ENCODE measurements around the gene GAS7. TPM values are rescaled to one million over a fixed set of nuclear protein-coding genes. Genes with fewer than 3 reads are reported as not detected.

The GAS7 gene
- total RNA-seq, 1 donor from 2014 or later = 72.1 TPM

- intact Hi-C loops (cut with DNase I) = loop anchor here (10.0 kb wide), 1 partner anchor 86 kb away; the partner anchor contains the start of gene DHRS7C
- ATAC-seq (ENCODE audit: poor library complexity) = peak; percentile 34
- no peak for DNase-seq
Observed at GRCh38 chr17:9880582-9880999, 317.8 kb downstream of the GAS7 start.

DNA sequence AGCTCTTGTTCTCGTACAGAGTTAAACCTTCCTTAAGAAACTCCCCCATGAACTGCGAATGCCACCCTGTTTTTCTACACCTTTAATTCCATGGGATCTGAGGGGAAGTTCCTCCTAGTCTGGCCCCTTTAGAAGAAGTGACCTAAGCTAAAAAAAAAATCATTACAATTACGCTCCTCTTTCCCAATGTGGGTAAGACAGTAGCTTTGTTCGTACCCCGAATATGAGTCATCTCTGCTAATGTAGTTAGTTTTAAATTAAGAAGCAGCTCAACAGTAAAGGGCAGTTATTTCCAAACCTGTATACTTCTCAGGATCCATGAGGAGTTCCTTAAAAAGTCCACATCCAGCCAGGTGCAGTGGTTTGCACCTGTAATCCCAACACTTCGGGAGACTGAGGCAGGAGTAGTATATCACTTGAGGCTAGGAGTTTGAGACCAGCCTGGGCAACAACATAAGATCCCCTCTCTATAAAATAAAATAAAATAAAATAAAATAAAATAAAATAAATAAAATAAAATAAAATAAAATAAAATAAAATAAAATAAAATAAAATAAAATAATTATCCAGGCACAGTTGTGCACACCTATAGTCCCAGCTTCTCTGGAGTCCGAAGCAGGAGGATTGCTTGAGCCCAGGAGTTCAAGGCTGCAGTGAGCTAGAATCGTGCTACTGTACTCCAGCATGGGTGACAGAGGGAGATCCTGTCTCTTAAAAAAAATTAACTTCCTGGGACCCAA is 319.4 kb downstream of the GAS7 start:
- intact Hi-C loops (cut with DNase I) = no loop called here

GRCh38 chr17:9878356-9878755 is 320.1 kb downstream of the GAS7 start:
- DNase-seq = no peak
- intact Hi-C loops (cut with DNase I) = no loop called here

More for the DNA sequence above, 319.4 kb downstream of the GAS7 start:
- DNase-seq (no peak), ATAC-seq (ENCODE audit: poor library complexity) (no peak)

DNA sequence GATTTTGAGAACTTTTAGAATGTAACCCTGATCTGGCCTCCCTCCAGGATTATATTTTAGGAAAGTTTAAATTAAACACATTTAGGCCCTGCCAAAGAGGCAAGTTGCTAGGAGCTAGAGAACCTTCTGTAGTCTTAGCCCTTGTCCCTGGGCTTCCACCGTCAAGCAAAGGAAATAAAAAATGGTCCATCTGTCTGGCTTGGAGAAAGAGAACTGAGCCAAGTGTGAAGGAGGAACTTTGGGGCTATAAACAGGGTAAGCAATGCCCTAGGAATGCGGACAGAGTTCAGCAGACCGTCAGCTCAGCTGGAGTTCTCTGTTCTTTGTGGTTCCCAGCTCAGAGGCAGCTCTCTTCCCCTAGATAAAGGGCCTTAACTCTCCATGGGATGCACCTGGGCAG is 323.0 kb downstream of the GAS7 start:
- ATAC-seq (ENCODE audit: poor library complexity) (peak; percentile 46), DNase-seq (no peak)
- intact Hi-C loops (cut with DNase I) = no loop called here

More at GRCh38 chr17:9878356-9878755, 320.1 kb downstream of the GAS7 start:
- ATAC-seq (ENCODE audit: poor library complexity) = no peak

DNA sequence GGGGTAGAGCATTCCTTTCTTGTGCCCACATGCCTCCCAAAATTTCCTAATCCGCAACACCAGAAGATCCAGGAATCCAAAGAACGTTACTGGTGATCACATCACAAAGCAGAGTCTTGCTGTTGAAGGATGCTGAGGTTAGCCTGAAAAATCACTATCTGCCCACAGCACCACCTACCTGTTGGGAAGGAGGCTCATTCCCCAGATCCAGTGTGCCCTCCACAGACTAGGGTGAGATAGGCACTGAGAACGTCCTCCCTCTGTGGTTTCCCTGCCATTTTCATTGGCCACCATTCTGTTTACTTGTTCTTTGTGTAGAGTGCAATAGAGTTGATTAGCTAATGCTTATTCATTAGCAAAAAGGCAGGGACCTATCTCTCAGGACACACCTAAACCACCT is 323.7 kb downstream of the GAS7 start:
- DNase-seq = no peak
- intact Hi-C loops (cut with DNase I) = no loop called here
- ATAC-seq (ENCODE audit: poor library complexity) = no peak

- DNase-seq = no peak
- intact Hi-C loops (cut with DNase I) = no loop called here
- ATAC-seq (ENCODE audit: poor library complexity) = no peak
Observed at GRCh38 chr17:9872852-9873251, 325.6 kb downstream of the GAS7 start.

DNA sequence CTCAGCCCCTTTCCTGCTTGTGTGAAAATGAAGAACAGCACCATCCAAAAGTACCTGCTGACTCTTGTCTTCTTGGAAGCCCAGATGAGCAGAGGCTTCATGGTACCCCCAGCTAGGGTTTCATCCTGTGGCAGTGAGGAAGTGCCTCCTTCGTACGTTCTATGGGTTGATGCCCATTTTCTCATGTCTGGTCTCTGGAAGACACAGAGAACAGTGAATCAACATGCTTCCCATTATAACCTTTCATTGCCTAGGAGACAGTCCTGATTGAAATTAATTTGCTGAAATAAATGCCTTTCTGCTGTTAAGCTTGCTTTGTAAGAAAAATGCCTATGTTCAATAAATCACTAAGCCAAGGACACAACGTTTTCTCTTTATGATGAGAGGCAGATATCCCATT is 329.9 kb downstream of the GAS7 start:
- ATAC-seq (ENCODE audit: poor library complexity) (no peak), DNase-seq (no peak)
- intact Hi-C loops (cut with DNase I) = no loop called here

DNA sequence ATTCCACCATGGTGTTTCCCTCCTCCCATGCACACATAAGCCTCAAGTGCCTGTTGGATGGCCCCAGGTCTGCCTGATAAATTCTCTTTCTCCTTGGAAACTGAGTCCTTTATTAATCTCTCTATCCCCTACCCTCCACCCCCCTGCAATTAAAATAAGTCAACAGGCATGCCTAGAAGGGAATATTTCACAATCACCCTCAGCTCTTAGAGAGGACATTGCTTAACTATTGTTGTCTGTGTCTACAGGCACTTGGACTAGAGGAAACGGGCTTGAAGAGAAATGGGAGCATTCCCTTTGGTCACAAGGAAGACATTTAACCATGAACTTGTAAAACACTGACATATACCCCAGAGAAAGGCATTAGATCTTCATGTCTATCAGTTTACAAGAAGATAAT is 332.8 kb downstream of the GAS7 start:
- intact Hi-C loops (cut with DNase I) = no loop called here
- ATAC-seq (ENCODE audit: poor library complexity) (no peak), DNase-seq (no peak)

DNA sequence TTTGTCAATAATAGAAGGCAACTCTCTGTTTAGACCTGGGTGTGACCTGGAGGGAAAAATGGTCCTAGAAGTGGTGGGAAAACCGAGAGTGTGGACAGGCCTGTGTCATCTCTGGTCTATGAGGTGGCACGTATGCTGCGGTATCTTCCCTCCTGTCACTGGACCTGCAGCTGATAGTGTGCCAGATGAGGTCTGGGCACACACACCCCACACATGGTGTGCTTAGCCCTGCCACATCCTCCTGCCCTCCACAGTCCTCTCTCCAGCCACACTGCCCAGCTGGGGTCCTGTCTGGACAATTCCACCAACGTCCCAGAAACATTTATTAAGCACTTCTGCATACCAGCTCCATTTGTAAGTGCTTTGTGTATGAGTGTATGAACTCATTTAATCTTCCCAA is 335.5 kb downstream of the GAS7 start:
- DNase-seq (no peak), ATAC-seq (ENCODE audit: poor library complexity) (no peak)
- intact Hi-C loops (cut with DNase I) = no loop called here

DNA sequence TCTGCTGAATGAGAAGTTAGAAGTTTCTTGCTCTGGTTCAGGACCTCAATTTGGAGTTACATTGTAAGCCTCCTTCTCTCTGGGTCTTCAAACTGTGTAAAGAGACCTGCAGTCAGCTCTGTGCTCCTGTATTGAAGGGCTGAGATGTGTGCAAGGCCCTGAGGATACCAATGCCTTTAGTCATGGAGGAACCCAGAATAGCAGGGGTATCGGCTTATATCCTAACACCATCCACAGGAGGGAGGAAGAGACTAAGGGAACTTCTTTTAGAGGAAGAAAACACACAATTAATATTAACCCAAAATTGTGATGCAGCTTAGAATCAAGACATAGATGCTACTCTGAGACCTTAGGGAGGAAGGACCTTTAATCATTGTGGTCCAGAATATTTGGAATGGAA is 336.2 kb downstream of the GAS7 start:
- intact Hi-C loops (cut with DNase I) = no loop called here
- DNase-seq = no peak
- ATAC-seq (ENCODE audit: poor library complexity) = no peak

DNA sequence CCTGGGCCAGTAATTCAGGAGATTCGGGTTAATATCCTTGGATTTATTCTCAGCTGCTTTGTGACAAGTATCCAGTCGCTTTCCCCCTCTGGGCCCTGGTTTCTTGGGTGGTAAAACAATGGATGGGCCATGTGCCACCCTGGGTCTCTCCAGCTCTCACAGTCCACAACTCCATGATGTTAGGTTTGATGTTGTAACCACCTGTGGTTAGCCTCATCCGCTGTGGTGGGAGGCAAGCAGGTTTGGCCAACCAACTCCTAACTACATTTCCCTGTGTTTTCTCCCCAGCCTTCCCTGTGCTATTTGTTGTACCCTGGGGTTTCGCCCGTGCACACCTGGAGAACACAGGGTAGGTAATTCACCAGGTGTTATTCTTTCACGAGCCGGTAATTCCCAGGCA is 337.6 kb downstream of the GAS7 start:
- ATAC-seq (ENCODE audit: poor library complexity) (no peak), DNase-seq (no peak)
- intact Hi-C loops (cut with DNase I) = no loop called here

Other genes starting within 250 kb of the GAS7 start
- not detected for gene MYH13, start 174.4 kb upstream of the GAS7 start, total RNA-seq
- gene MYH8, start 223.3 kb upstream of the GAS7 start, total RNA-seq = not detected